Keratinocyte (primary cell): ENCODE data around the gene BBS10. TPM values are rescaled to one million over a fixed set of nuclear protein-coding genes. Genes with fewer than 3 reads are reported as not detected.

Experiments used
- DNase-seq: peaks from one replicate; pipeline ENCODE4 v3.0.0-alpha.2; 2011; ENCODE audit warnings: low read depth, missing footprints, low spot score
- FAIRE-seq: peaks from 2 replicates; lab custom pipeline; 2011; peaks lifted over from hg19 to GRCh38; lab: Jason Lieb, UNC
- H2AFZ ChIP-seq: 2 replicates; pipeline ENCODE4 v1.6.0; 2012; ENCODE audit warnings: low read length, control low read depth, inconsistent platforms; ENCODE audit not compliant: control insufficient read depth
- H3K27ac ChIP-seq: 2 replicates; pipeline ENCODE4 v1.5.1; 2011; ENCODE audit warnings: low read length; ENCODE audit not compliant: control insufficient read depth, insufficient read depth
- H3K27me3 ChIP-seq: 3 replicates; pipeline ENCODE4 v1.6.0; 2011; ENCODE audit warnings: low read length; ENCODE audit not compliant: control insufficient read depth, insufficient read depth; ENCODE audit errors: extremely low read depth
- H3K36me3 ChIP-seq, 2 experiments: 2 replicates in 1 of 2; 3 replicates in 1 of 2; pipeline ENCODE4 v1.5.1; 2011; ENCODE audit warnings: low read length in 2 of 2, mild to moderate bottlenecking in 1 of 2; ENCODE audit not compliant: control insufficient read depth in 2 of 2, insufficient read depth in 2 of 2; ENCODE audit errors: extremely low read depth in 1 of 2
- H3K4me1 ChIP-seq: 3 replicates; pipeline ENCODE4 v1.5.1; 2011; ENCODE audit warnings: low read length; ENCODE audit not compliant: control insufficient read depth, insufficient read depth; ENCODE audit errors: extremely low read depth
- H3K4me2 ChIP-seq: 3 replicates; pipeline ENCODE4 v1.6.0; 2011; ENCODE audit warnings: low read depth, low read length; ENCODE audit not compliant: control insufficient read depth, insufficient read depth; ENCODE audit errors: extremely low read depth
- H3K4me3 ChIP-seq, 3 experiments: fragments of 200-600 bp in 1 of 3; sonication (generic) in 1 of 3; 2 replicates in 2 of 3; 3 replicates in 1 of 3; pipeline ENCODE4 v1.5.1; 2011 to 2016; ENCODE audit warnings: low read length in 3 of 3, mild to moderate bottlenecking in 3 of 3, control low read depth in 2 of 3, inconsistent platforms in 1 of 3, low read depth in 1 of 3, mixed read lengths in 1 of 3, mixed run types in 1 of 3, moderate library complexity in 1 of 3; ENCODE audit not compliant: control insufficient read depth in 2 of 3, insufficient read depth in 2 of 3; ENCODE audit errors: extremely low read depth in 1 of 3
- H3K79me2 ChIP-seq: 2 replicates; pipeline ENCODE4 v1.6.0; 2012; ENCODE audit warnings: low read length; ENCODE audit not compliant: control insufficient read depth, insufficient read depth
- H3K9ac ChIP-seq: 3 replicates; pipeline ENCODE4 v1.6.0; 2011; ENCODE audit warnings: low read length; ENCODE audit not compliant: control insufficient read depth, insufficient read depth; ENCODE audit errors: extremely low read depth
- H3K9me1 ChIP-seq: 3 replicates; pipeline ENCODE4 v1.6.0; 2011; ENCODE audit warnings: low read length; ENCODE audit not compliant: control insufficient read depth, insufficient read depth; ENCODE audit errors: extremely low read depth
- H3K9me3 ChIP-seq: 2 replicates; pipeline ENCODE4 v1.5.1; 2012; ENCODE audit warnings: low read depth, low read length; ENCODE audit not compliant: control insufficient read depth
- H4K20me1 ChIP-seq: 3 replicates; pipeline ENCODE4 v1.6.0; 2011; ENCODE audit warnings: low read length; ENCODE audit not compliant: control insufficient read depth, insufficient read depth; ENCODE audit errors: extremely low read depth
- CTCF ChIP-seq, 3 experiments: IDR thresholded peaks in 1 of 3; conservative IDR thresholded peaks in 1 of 3; optimal IDR thresholded peaks in 1 of 3; 2 replicates in 2 of 3; 3 replicates in 1 of 3; pipeline versions ENCODE3 to v1.5.1; 2011; ENCODE audit warnings: low read length in 3 of 3, mild to moderate bottlenecking in 3 of 3, moderate library complexity in 2 of 3, control low read depth in 1 of 3, inconsistent platforms in 1 of 3; ENCODE audit not compliant: insufficient read depth in 2 of 3; ENCODE audit errors: extremely low read depth in 1 of 3
- EZH2 ChIP-seq: IDR thresholded peaks from one replicate; pipeline ENCODE4 v1.6.1; 2012; ENCODE audit warnings: inconsistent platforms, mild to moderate bottlenecking, low read length, moderate library complexity
- dilution Hi-C: fragments of 300-500 bp; cut with MboI; formaldehyde crosslinking; loops from one replicate; pipeline ENCODE4 v1.7.0; 2020; ENCODE audit warnings: low sequenced_read_pairs; ENCODE audit not compliant: extremely low pct_ligation_motif_present
- polyA plus RNA-seq, 5 experiments: library from polyadenylated mRNA; depleted of rRNA in 3 of 5; stranded (reverse) in 3 of 5; stranded (forward) in 1 of 5; unstranded in 1 of 5; fragments of >200 nt; gene quantifications; 1 replicate in 1 of 5; 2 replicates in 3 of 5; 3 replicates in 1 of 5; pipeline versions ENCODE4 v1.2.1 to v1.2.3, GENCODE V29; 2011 to 2012; ENCODE audit warnings: missing spikeins in 2 of 5, low read depth in 1 of 5, low replicate concordance in 1 of 5

Gene BBS10
- polyA plus RNA-seq, 1 donor (not counting 4 experiments of a cell fraction or from before 2014, with no cell fraction given) = 11.5 TPM

DNA sequence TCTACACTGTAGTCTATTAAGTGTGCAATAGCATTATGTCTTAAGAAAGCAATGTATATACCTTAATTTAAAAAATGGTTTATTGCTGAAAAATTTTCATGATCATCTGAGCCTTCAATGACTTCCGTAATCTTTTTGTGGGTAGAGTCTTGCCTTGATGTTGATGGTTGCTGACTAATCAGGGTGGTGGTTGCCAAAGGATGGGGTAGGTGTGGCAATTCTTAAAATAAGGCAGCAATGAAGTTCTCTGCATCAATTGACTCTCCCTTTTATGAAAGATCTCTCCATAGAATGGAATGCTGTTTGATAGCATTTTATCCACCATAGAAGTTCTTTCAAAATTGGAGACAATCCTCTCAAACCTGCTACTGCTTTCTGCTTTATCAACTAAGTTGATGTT, 41.1 kb downstream of the BBS10 start:
- H3K4me2 ChIP-seq = no peak overlapping the region
- H3K36me3 ChIP-seq = peaks cover 0 to 3% of the 10 kb centered on the region in 2 experiments
- H3K4me1 ChIP-seq = peaks cover 7% of the 10 kb centered on the region
- FAIRE-seq (no peak), DNase-seq (no peak)
- no peaks in the 10 kb centered on the region for H4K20me1 ChIP-seq
- no peak overlapping the region for H3K4me3 ChIP-seq
- H3K27ac ChIP-seq = no peak overlapping the region
- no peaks in the 10 kb centered on the region for H3K9me3 ChIP-seq
- dilution Hi-C loops = no loop called here
- H2AFZ ChIP-seq = no peak overlapping the region
- no peaks in the 10 kb centered on the region for H3K27me3 ChIP-seq
- no peaks in the 10 kb centered on the region for H3K79me2 ChIP-seq
- TF ChIP-seq EZH2 (no peak), CTCF (optimal IDR thresholded peaks at IDR 0.05 in 1 of 3, IDR thresholded peaks at IDR 0.05 in 1 of 3, conservative IDR thresholded peaks at IDR 0.05 in 1 of 3; ENCODE audit: extremely low read depth in 1 of 3, insufficient read depth in 2 of 3, low read length in 3 of 3) (no peak)
- no peak overlapping the region for H3K9ac ChIP-seq
- no peaks in the 10 kb centered on the region for H3K9me1 ChIP-seq

- H3K79me2 ChIP-seq = no peaks in the 10 kb centered on the region
- FAIRE-seq (no peak), DNase-seq (no peak)
- no peak for TF ChIP-seq EZH2
- no peak for TF ChIP-seq CTCF (optimal IDR thresholded peaks at IDR 0.05 in 1 of 3, IDR thresholded peaks at IDR 0.05 in 1 of 3, conservative IDR thresholded peaks at IDR 0.05 in 1 of 3; ENCODE audit: extremely low read depth in 1 of 3, insufficient read depth in 2 of 3, low read length in 3 of 3)
- no peak overlapping the region for H3K4me3 ChIP-seq
- peaks cover 0 to 3% of the 10 kb centered on the region in 2 experiments for H3K36me3 ChIP-seq
- H3K4me1 ChIP-seq = no peaks in the 10 kb centered on the region
- H3K9ac ChIP-seq = no peak overlapping the region
- H3K9me1 ChIP-seq = no peaks in the 10 kb centered on the region
- H3K9me3 ChIP-seq = no peaks in the 10 kb centered on the region
- H3K4me2 ChIP-seq = no peak overlapping the region
- no peak overlapping the region for H3K27ac ChIP-seq
- no peaks in the 10 kb centered on the region for H4K20me1 ChIP-seq
- H2AFZ ChIP-seq = no peak overlapping the region
- dilution Hi-C loops = no loop called here
- H3K27me3 ChIP-seq = no peaks in the 10 kb centered on the region
These were observed 44.2 kb downstream of the BBS10 start for GRCh38 chr12:76303989-76304460.
